GM23338 (cell line): ENCODE results near the gene NBAS.

ENCODE experiments used
- CREB1 ChIP-seq: fragments of 250-450 bp; sonication (Bioruptor Pico); IDR thresholded peaks from 2 replicates; pipeline ENCODE4 v1.5.0; 2020; ENCODE audit warnings: low read depth, mild to moderate bottlenecking, moderate library complexity
- EZH2 ChIP-seq: fragments of 200-600 bp; sonication (generic); IDR thresholded peaks from one replicate; pipeline ENCODE4 v1.8.0; 2017; ENCODE audit warnings: antibody characterized with exemption, mild to moderate bottlenecking, low read depth; ENCODE audit not compliant: unreplicated experiment
- EZH2phosphoT487 ChIP-seq: fragments of 200-600 bp; sonication (generic); IDR thresholded peaks from one replicate; pipeline ENCODE4 v1.8.1; 2018; ENCODE audit warnings: antibody characterized with exemption; ENCODE audit not compliant: unreplicated experiment
- JUNB ChIP-seq: IDR thresholded peaks from one replicate; pipeline ENCODE4 v1.6.1; 2016; ENCODE audit warnings: antibody characterized with exemption; ENCODE audit not compliant: unreplicated experiment
- NANOG ChIP-seq: IDR thresholded peaks from 2 replicates; pipeline ENCODE4 v1.6.1; 2016; ENCODE audit warnings: antibody characterized with exemption, borderline replicate concordance
- POLR2AphosphoS5 ChIP-seq: IDR thresholded peaks from 2 replicates; pipeline ENCODE4 v1.6.1; 2016; ENCODE audit warnings: antibody characterized with exemption, low read depth
- ZNF114 ChIP-seq: fragments of 250-450 bp; sonication (Bioruptor Pico); IDR thresholded peaks from 2 replicates; pipeline ENCODE4 v1.5.0; 2020; ENCODE audit warnings: mild to moderate bottlenecking, moderate library complexity
- ZNF331 ChIP-seq: fragments of 250-450 bp; sonication (Bioruptor Pico); IDR thresholded peaks from 2 replicates; pipeline ENCODE4 v1.5.0; 2020; ENCODE audit warnings: low read depth, mild to moderate bottlenecking, moderate library complexity
- TF ChIP-seq, protein P1 (sequence below), 2 experiments: fragments of 200-600 bp in 1 of 2; sonication (generic) in 1 of 2; conservative IDR thresholded peaks; 2 replicates each; pipeline versions ENCODE4 v1.5.1 to v1.6.1; 2016 to 2017; ENCODE audit warnings: antibody characterized with exemption in 2 of 2, low read depth in 2 of 2, mild to moderate bottlenecking in 2 of 2, moderate library complexity in 1 of 2
- TF ChIP-seq, protein P2 (sequence below): IDR thresholded peaks from one replicate; pipeline ENCODE4 v1.6.1; 2018; ENCODE audit warnings: antibody characterized with exemption; ENCODE audit not compliant: unreplicated experiment
- TF ChIP-seq, protein P3 (sequence below): IDR thresholded peaks from 2 replicates; pipeline ENCODE4 v1.6.1; 2016; ENCODE audit warnings: antibody characterized with exemption

DNA sequence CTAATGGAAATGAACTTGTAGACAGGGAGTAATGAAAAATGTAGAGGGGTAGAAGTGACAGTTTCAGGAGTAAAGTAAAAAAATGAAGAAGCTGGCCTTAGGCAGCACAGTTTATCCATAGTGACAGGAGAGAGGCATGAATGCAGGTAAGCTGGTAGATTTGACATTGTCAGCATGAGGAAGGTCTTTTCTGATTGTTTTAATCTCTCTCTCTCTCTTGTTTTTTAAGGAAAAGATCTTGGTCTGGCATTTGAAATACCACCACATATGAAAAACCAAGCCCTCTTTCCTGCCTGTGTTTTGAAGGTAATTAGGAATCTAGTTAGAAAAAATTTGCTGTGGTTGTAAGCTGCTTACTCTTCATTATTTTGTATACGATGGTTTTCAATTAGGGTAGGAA, 44.6 kb upstream of the NBAS start:
- TF ChIP-seq, protein P1, sequence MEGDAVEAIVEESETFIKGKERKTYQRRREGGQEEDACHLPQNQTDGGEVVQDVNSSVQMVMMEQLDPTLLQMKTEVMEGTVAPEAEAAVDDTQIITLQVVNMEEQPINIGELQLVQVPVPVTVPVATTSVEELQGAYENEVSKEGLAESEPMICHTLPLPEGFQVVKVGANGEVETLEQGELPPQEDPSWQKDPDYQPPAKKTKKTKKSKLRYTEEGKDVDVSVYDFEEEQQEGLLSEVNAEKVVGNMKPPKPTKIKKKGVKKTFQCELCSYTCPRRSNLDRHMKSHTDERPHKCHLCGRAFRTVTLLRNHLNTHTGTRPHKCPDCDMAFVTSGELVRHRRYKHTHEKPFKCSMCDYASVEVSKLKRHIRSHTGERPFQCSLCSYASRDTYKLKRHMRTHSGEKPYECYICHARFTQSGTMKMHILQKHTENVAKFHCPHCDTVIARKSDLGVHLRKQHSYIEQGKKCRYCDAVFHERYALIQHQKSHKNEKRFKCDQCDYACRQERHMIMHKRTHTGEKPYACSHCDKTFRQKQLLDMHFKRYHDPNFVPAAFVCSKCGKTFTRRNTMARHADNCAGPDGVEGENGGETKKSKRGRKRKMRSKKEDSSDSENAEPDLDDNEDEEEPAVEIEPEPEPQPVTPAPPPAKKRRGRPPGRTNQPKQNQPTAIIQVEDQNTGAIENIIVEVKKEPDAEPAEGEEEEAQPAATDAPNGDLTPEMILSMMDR (conservative IDR thresholded peaks at IDR 0.05; ENCODE audit: low read depth in 2 of 2), result no peak
- TF ChIP-seq, protein P2, sequence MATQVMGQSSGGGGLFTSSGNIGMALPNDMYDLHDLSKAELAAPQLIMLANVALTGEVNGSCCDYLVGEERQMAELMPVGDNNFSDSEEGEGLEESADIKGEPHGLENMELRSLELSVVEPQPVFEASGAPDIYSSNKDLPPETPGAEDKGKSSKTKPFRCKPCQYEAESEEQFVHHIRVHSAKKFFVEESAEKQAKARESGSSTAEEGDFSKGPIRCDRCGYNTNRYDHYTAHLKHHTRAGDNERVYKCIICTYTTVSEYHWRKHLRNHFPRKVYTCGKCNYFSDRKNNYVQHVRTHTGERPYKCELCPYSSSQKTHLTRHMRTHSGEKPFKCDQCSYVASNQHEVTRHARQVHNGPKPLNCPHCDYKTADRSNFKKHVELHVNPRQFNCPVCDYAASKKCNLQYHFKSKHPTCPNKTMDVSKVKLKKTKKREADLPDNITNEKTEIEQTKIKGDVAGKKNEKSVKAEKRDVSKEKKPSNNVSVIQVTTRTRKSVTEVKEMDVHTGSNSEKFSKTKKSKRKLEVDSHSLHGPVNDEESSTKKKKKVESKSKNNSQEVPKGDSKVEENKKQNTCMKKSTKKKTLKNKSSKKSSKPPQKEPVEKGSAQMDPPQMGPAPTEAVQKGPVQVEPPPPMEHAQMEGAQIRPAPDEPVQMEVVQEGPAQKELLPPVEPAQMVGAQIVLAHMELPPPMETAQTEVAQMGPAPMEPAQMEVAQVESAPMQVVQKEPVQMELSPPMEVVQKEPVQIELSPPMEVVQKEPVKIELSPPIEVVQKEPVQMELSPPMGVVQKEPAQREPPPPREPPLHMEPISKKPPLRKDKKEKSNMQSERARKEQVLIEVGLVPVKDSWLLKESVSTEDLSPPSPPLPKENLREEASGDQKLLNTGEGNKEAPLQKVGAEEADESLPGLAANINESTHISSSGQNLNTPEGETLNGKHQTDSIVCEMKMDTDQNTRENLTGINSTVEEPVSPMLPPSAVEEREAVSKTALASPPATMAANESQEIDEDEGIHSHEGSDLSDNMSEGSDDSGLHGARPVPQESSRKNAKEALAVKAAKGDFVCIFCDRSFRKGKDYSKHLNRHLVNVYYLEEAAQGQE, result no peak
- TF ChIP-seq POLR2AphosphoS5, result no peak
- no peak for TF ChIP-seq EZH2
- TF ChIP-seq EZH2phosphoT487, result no peak
- TF ChIP-seq JUNB, result no peak
- TF ChIP-seq, protein P3, sequence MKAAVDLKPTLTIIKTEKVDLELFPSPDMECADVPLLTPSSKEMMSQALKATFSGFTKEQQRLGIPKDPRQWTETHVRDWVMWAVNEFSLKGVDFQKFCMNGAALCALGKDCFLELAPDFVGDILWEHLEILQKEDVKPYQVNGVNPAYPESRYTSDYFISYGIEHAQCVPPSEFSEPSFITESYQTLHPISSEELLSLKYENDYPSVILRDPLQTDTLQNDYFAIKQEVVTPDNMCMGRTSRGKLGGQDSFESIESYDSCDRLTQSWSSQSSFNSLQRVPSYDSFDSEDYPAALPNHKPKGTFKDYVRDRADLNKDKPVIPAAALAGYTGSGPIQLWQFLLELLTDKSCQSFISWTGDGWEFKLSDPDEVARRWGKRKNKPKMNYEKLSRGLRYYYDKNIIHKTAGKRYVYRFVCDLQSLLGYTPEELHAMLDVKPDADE, result no peak
- TF ChIP-seq ZNF114 (CRISPR knock-in tag), result no peak
- no peak for TF ChIP-seq ZNF331 (CRISPR knock-in tag)
- no peak for TF ChIP-seq CREB1 (CRISPR knock-in tag)
- TF ChIP-seq NANOG, result no peak
